Neural cell (in vitro differentiated cells): ENCODE data around the gene SCO1.

Experiments
- CTCF ChIP-seq: fragments of 450-650 bp; IDR thresholded peaks from 2 replicates; pipeline ENCODE4 v1.5.1; 2014; ENCODE audit warnings: antibody characterized with exemption, mild to moderate bottlenecking, moderate library complexity; ENCODE audit not compliant: poor library complexity, severe bottlenecking
- EP300 ChIP-seq: fragments of 450-650 bp; conservative IDR thresholded peaks from 2 replicates; pipeline ENCODE4 v1.6.1; 2014; ENCODE audit warnings: antibody characterized with exemption, mild to moderate bottlenecking, moderate library complexity; ENCODE audit not compliant: poor library complexity, severe bottlenecking
- EZH2 ChIP-seq: fragments of 200-600, 300-800 bp; shearing (Covaris generic), sonication (generic); IDR thresholded peaks from 2 replicates; pipeline ENCODE4 v1.6.1; 2014; ENCODE audit warnings: antibody characterized with exemption, low read length, borderline replicate concordance, mild to moderate bottlenecking; ENCODE audit not compliant: insufficient read depth, poor library complexity, severe bottlenecking
- MXI1 ChIP-seq: fragments of 450-650 bp; conservative IDR thresholded peaks from 2 replicates; pipeline ENCODE4 v1.6.1; 2014; ENCODE audit warnings: antibody characterized with exemption, mild to moderate bottlenecking; ENCODE audit not compliant: poor library complexity, severe bottlenecking
- POLR2AphosphoS5 ChIP-seq: IDR thresholded peaks from 2 replicates; pipeline ENCODE4 v1.6.1; 2012
- RAD21 ChIP-seq: fragments of 450-650 bp; conservative IDR thresholded peaks from 2 replicates; pipeline ENCODE4 v1.6.1; 2014; ENCODE audit warnings: antibody characterized with exemption, mild to moderate bottlenecking, moderate library complexity
- SMC3 ChIP-seq: fragments of 450-650 bp; conservative IDR thresholded peaks from 2 replicates; pipeline ENCODE4 v1.6.1; 2014; ENCODE audit warnings: antibody characterized with exemption, mild to moderate bottlenecking, moderate library complexity; ENCODE audit not compliant: poor library complexity
- TAF1 ChIP-seq: IDR thresholded peaks from 2 replicates; pipeline ENCODE4 v1.6.1; 2012; ENCODE audit warnings: low read depth
- TF ChIP-seq, protein P1 (sequence below): IDR thresholded peaks from 2 replicates; pipeline ENCODE4 v1.6.1; 2012; ENCODE audit warnings: borderline replicate concordance

- TF ChIP-seq CTCF: no peak
- no peak for TF ChIP-seq POLR2AphosphoS5
- no peak for TF ChIP-seq SMC3
- TF ChIP-seq EZH2: no peak
- TF ChIP-seq TAF1: no peak
- TF ChIP-seq, protein P1, sequence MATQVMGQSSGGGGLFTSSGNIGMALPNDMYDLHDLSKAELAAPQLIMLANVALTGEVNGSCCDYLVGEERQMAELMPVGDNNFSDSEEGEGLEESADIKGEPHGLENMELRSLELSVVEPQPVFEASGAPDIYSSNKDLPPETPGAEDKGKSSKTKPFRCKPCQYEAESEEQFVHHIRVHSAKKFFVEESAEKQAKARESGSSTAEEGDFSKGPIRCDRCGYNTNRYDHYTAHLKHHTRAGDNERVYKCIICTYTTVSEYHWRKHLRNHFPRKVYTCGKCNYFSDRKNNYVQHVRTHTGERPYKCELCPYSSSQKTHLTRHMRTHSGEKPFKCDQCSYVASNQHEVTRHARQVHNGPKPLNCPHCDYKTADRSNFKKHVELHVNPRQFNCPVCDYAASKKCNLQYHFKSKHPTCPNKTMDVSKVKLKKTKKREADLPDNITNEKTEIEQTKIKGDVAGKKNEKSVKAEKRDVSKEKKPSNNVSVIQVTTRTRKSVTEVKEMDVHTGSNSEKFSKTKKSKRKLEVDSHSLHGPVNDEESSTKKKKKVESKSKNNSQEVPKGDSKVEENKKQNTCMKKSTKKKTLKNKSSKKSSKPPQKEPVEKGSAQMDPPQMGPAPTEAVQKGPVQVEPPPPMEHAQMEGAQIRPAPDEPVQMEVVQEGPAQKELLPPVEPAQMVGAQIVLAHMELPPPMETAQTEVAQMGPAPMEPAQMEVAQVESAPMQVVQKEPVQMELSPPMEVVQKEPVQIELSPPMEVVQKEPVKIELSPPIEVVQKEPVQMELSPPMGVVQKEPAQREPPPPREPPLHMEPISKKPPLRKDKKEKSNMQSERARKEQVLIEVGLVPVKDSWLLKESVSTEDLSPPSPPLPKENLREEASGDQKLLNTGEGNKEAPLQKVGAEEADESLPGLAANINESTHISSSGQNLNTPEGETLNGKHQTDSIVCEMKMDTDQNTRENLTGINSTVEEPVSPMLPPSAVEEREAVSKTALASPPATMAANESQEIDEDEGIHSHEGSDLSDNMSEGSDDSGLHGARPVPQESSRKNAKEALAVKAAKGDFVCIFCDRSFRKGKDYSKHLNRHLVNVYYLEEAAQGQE: no peak
- TF ChIP-seq EP300: no peak
- TF ChIP-seq MXI1: no peak
- TF ChIP-seq RAD21: no peak
Observed at GRCh38 chr17:10638151-10638550, 59.2 kb downstream of the SCO1 start.
